Measurements from ENCODE around the gene CLIP1.
"Not testable (repeated sequence)": the region's sequence is repeated elsewhere in the genome, so short reads cannot be mapped to it uniquely, and the experiment has no call there.

The CLIP1 gene

GRCh38 chr12:122394626-122395194 lies 27.8 kb downstream of the CLIP1 start:
- no peak for DNase-seq

GRCh38 chr12:122393817-122394216 lies 28.7 kb downstream of the CLIP1 start:
- no peak for DNase-seq

- no peak for DNase-seq
These were observed 30.1 kb downstream of the CLIP1 start for GRCh38 chr12:122392411-122392810.

- no peak for DNase-seq
These were observed 32.8 kb downstream of the CLIP1 start for GRCh38 chr12:122389677-122390076.

- no peak for DNase-seq
These were observed 34.6 kb downstream of the CLIP1 start for GRCh38 chr12:122387887-122388286.

GRCh38 chr12:122385171-122386016 lies 37.1 kb downstream of the CLIP1 start:
- no peak for DNase-seq

- DNase-seq, result no peak
These were observed 39.5 kb downstream of the CLIP1 start for GRCh38 chr12:122382919-122383350.

- DNase-seq, result no peak
These were observed 41.4 kb downstream of the CLIP1 start for GRCh38 chr12:122381021-122381420.

DNA sequence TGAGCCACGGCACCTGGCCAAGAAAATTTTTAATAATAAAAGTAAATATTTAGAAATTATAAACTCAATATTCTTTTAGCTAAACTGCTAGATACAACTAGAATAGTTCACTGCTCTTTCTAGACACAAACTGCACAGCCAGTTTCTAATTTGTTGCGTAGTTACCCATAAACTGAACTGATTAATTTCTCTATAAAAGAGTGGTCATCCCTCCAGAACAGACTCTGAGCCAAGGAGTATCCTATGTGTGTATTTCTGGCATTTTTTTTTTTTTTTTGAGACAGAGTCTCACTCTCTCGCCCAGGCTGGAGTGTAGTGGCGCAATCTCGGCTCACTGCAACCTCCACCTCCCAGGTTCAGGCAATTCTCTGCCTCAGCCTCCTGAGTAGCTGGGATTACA lies 45.7 kb downstream of the CLIP1 start:
- DNase-seq, result not testable (repeated sequence)

DNA sequence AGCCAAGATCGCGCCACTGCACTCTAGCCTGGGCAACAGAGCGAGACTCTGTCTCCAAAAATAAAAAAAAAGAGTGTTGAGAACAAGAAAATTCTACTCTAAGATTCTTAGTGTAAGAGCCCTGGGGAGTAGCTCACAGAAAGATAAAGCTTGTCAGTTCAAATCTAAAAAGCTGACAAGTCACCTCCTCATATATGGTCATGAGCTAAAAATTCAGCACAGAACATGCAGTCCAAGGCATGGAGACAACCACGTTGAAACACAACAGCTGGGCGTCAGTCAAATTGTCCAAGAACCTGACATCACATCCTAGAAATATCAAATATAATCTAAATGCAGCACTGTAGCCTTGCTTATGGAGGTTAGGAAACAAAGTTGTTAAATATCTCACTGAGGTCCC lies 47.8 kb downstream of the CLIP1 start:
- DNase-seq, result no peak

- no peak for DNase-seq
These were observed 50.9 kb downstream of the CLIP1 start for GRCh38 chr12:122371475-122372045.

- no peak for DNase-seq
These were observed 54.0 kb downstream of the CLIP1 start for GRCh38 chr12:122368361-122369073.

GRCh38 chr12:122367632-122368031 lies 54.8 kb downstream of the CLIP1 start:
- DNase-seq, result not testable (repeated sequence)

- no peak for DNase-seq
These were observed 55.6 kb downstream of the CLIP1 start for GRCh38 chr12:122366685-122367475.

DNA sequence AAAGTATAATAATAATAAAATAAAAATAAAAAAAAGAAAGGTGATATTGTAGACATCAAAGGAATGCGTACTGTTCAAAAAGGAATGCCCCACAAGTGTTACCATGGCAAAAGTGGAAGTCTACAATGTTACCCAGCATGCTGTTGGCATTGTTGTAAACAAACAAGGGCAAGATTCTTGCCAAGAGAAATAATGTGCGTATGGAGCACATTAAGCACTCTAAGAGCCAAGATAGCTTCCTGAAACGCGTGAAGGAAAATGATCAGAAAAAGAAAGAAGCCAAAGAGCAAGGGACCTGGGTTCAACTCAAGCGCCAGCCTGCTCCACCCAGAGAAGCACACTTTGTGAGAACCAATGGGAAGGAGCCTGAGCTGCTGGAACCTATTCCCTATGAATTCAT lies 57.2 kb downstream of the CLIP1 start:
- not testable (repeated sequence) for DNase-seq

DNA sequence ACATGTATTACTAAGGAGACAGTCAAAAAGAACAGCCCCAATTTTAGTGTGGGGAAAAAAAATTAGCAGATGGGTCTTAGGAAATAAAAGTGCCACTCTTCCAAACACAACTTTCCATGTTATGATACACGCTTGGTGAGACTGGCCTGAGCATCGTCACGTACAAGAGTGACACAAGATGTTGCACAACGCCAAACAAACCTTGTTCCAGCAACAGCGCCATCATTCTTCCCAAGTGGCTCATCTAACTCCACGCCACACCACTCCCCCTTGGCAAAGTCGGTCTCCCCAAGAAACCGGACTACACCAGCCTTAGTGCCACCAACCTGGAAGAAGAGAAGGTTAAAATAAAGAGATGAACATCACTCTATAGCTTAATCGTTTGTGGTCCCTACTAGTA lies 58.7 kb downstream of the CLIP1 start:
- DNase-seq, result no peak

- DNase-seq, result no peak
These were observed 59.7 kb downstream of the CLIP1 start for GRCh38 chr12:122362755-122363154.

DNA sequence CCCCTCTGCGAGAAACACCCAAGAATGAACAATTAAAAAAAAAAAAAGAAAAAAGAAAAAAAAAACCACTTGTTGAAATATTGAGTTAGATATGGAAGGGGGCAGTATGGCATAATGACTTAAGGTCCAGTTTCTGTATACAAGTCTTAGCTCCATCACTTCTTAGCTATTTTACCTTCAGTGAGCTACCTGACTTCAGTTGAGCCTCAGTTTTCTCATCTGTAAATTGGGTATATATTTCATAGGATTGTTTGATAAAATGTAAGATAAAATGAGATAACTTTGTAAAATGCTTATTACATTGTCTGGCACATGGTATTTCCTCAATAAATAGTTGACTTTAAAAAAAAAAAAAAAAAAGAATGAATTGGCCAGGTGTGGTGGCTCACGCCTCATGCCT lies 64.1 kb downstream of the CLIP1 start:
- DNase-seq, result not testable (repeated sequence)

DNA sequence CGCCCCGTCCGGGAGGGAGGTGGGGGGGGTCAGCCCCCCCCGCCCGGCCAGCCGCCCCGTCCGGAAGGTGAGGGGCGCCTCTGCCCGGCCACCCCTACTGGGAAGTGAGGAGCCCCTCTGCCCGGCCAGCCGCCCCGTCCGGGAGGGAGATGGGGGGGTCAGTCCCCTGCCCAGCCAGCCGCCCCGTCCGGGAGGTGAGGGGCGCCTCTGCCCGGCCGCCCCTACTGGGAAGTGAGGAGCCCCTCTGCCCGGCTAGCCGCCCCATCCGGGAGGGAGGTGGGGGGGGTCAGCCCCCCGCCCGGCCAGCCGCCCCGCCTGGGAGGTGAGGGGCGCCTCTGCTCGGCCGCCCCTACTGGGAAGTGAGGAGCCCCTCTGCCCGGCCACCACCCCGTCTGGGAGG lies 64.9 kb downstream of the CLIP1 start:
- not testable (repeated sequence) for DNase-seq

- DNase-seq, result not testable (repeated sequence)
These were observed 65.5 kb downstream of the CLIP1 start for GRCh38 chr12:122356991-122357390.

GRCh38 chr12:122356192-122356635 lies 66.3 kb downstream of the CLIP1 start:
- DNase-seq, result peak; percentile 53

DNA sequence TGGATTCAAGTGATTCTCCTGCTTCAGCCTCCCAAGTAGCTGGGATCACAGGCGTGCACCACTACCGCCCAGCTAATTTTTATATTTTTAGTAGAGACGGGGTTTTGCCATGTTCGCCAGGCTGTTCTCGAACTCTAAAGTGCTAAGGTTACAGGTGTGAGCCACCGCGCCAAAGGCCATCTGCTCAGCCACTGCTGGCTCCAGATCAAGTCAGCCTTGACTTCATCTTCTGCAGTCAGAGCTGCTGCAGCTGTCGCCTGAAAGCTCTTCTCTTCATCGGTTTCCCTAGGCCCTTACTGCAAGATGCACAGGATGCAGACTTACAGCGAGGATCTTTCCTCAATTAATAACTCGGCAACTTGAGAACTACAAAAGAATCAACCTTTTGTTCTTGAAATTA lies 66.8 kb downstream of the CLIP1 start:
- no peak for DNase-seq
